ES-I3 (cell line): ENCODE results near the gene SPHK2.

Experiments
- H3K36me3 ChIP-seq: 2 replicates; pipeline ENCODE4 v1.6.1; 2013; ENCODE audit warnings: mild to moderate bottlenecking, low read length, control low read depth, moderate library complexity; ENCODE audit not compliant: insufficient read depth
- H3K4me1 ChIP-seq: 2 replicates; pipeline ENCODE4 v1.6.1; 2013; ENCODE audit warnings: mild to moderate bottlenecking, control low read depth, low read length; ENCODE audit not compliant: insufficient read depth
- H3K9ac ChIP-seq: 2 replicates; pipeline ENCODE4 v1.6.1; 2013; ENCODE audit warnings: low read depth, mild to moderate bottlenecking, low read length, moderate library complexity
- H3K9me3 ChIP-seq: 2 replicates; pipeline ENCODE4 v1.6.1; 2013; ENCODE audit warnings: mild to moderate bottlenecking, low read length, moderate library complexity; ENCODE audit not compliant: control insufficient read depth, insufficient read depth

Gene SPHK2

GRCh38 chr19:48661711-48662090, 42.4 kb downstream of the SPHK2 start:
- Histone ChIP-seq H3K9ac (no peak overlapping the region), H3K36me3 (no peaks in the 10 kb centered on the region)

DNA sequence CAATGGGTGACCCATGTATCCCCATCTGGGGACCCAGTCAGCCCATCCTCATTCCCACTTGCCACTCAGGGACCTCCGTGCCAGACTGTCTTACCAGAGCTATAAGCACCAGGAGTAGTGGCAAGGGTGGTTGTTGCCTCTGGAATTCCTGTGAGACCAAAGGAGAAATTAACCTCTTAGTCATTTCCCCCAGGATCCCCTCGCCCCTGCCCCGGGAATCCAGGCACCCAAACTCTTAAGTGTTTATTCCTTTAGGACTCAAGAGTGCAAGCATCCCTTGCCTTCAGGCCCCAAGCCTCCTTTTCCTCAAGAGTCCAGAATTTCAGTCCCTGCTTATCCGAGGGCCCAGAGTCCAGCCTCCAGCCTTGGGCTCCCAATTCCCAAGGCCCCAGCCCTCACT, 44.4 kb downstream of the SPHK2 start:
- Histone ChIP-seq H3K4me1 (no peaks in the 10 kb centered on the region; the same call in 1 of the 2 replicates), H3K9ac (no peak overlapping the region), H3K36me3 (no peaks in the 10 kb centered on the region), H3K9me3 (no peaks in the 10 kb centered on the region)

More at GRCh38 chr19:48661711-48662090, 42.4 kb downstream of the SPHK2 start:
- no peaks in the 10 kb centered on the region for H3K9me3 ChIP-seq
- no peaks in the 10 kb centered on the region; the same call in 1 of the 2 replicates for H3K4me1 ChIP-seq

DNA sequence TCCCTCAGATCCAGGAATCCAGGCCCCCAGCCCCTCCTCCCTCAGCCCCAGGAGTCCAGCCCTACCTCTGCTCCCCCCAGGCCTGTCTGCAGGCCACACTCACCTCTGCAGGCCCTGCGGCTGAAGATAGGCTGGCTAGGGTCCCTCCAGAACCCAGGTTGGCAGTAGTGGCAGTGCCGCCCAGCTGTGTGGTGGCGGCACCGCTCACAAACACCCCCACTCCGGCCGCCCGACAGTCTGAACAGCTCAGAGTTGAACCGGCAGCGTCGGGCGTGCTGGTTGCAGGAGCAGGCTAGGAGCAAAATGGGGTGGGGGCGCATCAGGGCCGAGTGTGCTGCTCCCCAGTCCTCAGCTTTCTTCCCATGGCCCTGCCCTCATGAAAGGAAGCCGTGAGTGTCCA, 45.2 kb downstream of the SPHK2 start:
- no peaks in the 10 kb centered on the region; the same call in 1 of the 2 replicates for H3K4me1 ChIP-seq

DNA sequence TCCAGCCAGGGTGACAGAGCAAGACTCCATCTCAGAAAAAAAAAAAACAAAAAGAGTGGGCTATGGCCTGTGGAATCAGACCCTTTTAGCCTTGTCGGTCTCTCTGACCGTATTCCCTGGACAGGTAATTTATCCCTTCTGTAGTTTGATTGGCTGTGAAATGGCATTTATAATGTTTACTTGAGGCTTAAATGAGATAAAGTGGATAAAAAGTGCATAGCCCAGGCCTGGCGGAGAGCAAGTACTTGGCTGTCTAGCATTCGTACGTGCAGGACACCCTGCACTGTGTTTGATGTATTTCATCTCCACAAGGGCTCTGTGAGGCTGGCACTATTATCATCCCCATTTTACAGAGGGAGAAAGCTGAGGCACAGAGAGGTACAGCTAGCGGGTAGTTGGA, 46.5 kb downstream of the SPHK2 start:
- H3K4me1 ChIP-seq, result no peaks in the 10 kb centered on the region; the same call in 1 of the 2 replicates

More for the DNA sequence above, 45.2 kb downstream of the SPHK2 start:
- no peaks in the 10 kb centered on the region for H3K9me3 ChIP-seq
- no peaks in the 10 kb centered on the region for H3K36me3 ChIP-seq
- no peak overlapping the region for H3K9ac ChIP-seq

GRCh38 chr19:48668332-48668731, 49.0 kb downstream of the SPHK2 start:
- H3K4me1 ChIP-seq, result no peaks in the 10 kb centered on the region; the same call in 1 of the 2 replicates
- no peak overlapping the region for H3K9ac ChIP-seq
- no peaks in the 10 kb centered on the region for H3K9me3 ChIP-seq
- no peaks in the 10 kb centered on the region for H3K36me3 ChIP-seq

More for the DNA sequence above, 46.5 kb downstream of the SPHK2 start:
- H3K9ac ChIP-seq, result no peak overlapping the region
- H3K36me3 ChIP-seq, result no peaks in the 10 kb centered on the region
- no peaks in the 10 kb centered on the region for H3K9me3 ChIP-seq

DNA sequence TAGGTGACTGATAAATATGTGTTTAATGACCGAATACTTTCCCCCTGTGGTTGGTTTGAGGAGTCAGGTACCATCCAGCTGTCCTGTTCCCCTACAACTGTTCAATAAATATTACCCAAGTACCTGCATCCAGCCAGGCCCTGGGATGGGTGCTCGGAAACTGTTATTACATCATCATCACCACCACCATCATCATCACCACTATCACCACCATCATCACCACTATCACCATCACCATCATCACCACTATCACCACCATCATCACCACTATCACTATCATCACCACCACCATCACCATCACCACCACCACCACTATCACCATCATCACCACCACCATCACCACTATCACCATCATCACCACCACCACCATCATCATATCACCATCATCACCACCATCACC, 49.5 kb downstream of the SPHK2 start:
- H3K9me3 ChIP-seq, result no peaks in the 10 kb centered on the region
- H3K36me3 ChIP-seq, result no peaks in the 10 kb centered on the region
- H3K4me1 ChIP-seq, result peaks cover under 1% of the 10 kb centered on the region; the same call in 1 of the 2 replicates
- H3K9ac ChIP-seq, result no peak overlapping the region

DNA sequence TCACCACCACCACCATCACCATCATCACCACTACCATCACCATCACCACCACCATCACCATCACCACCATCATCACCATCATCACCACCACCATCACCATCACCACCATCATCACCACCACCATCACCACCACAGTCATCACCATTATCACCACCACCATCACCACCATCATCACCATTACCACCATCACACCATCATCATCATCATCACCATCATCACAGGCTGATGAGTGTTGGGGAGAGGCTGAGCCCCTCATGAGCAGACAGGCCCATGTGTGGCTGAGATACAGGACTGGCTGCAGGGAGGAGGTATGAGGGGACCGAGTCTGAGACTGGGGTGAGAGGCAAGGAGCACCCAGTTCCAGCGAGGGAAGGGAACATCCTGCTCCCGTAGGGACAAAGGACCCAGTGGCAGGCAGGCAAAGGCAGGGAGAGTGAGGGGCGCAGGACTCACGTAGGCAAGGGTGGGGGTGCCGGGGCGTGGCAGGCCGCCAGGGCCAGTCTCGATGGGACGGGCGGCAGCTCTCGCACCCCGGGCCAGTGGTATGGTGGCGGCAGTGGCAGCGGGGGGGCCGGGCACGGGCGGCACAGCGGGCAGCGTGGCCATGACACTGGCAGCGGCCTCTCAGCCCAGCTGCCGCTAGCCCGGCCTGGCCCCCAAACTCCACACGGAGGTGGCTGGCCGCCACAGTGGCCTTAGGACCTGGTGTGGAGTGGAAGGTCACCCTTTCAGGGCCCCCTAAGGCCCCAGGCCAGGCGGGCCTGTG, 50.8 kb downstream of the SPHK2 start:
- peaks cover 11% of the 10 kb centered on the region for H3K4me1 ChIP-seq

GRCh38 chr19:48670699-48671445, 51.6 kb downstream of the SPHK2 start:
- H3K9me3 ChIP-seq, result no peaks in the 10 kb centered on the region
- no peak overlapping the region for H3K9ac ChIP-seq
- H3K36me3 ChIP-seq, result no peaks in the 10 kb centered on the region
- H3K4me1 ChIP-seq, result peaks cover 16% of the 10 kb centered on the region

More for the DNA sequence above, 50.8 kb downstream of the SPHK2 start:
- H3K9me3 ChIP-seq, result no peaks in the 10 kb centered on the region
- no peak overlapping the region for H3K9ac ChIP-seq
- no peaks in the 10 kb centered on the region for H3K36me3 ChIP-seq

- Histone ChIP-seq H3K36me3 (no peaks in the 10 kb centered on the region), H3K9ac (no peak overlapping the region), H3K4me1 (peaks cover 17% of the 10 kb centered on the region), H3K9me3 (no peaks in the 10 kb centered on the region)
Observed at GRCh38 chr19:48671446-48671995, 52.2 kb downstream of the SPHK2 start.

DNA sequence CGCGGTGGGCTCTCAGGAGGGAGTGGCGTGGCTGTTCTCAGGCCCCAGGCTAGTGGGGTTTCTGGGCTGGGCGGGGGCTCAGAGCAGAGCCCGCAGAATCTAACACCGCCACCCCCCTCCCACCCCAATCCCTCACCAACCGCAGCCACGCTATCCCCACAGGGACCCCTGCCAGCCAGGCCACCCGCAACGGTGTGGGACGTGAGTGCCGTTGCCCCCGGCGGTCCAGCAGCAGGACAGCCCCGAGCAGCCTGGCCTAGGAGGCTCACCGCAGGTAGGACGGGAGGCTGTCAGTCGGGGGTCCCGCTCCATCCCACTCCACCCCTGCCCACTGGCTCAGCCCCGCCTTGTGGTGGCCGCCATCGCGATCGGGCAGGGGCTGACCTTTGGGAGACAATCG, 53.7 kb downstream of the SPHK2 start, which contains the start of gene NTN5:
NTN5 (minus strand) TSS at position 24 of the 400 bp plus-strand sequence. CDS start 2,031 bp downstream, outside the sequence.
- Histone ChIP-seq H3K9ac (peak within 1 kb of the TSS; percentile 27; the same call in 1 of the 2 replicates), H3K9me3 (no peaks in the 10 kb centered on the region), H3K4me1 (peaks cover 17% of the 10 kb centered on the region), H3K36me3 (no peaks in the 10 kb centered on the region)

- H3K4me1 ChIP-seq, result peaks cover 17% of the 10 kb centered on the region
- peak overlapping the region; percentile 27; the same call in 1 of the 2 replicates for H3K9ac ChIP-seq
- H3K36me3 ChIP-seq, result no peaks in the 10 kb centered on the region
- no peaks in the 10 kb centered on the region for H3K9me3 ChIP-seq
Observed at GRCh38 chr19:48673436-48674100, 54.3 kb downstream of the SPHK2 start.

GRCh38 chr19:48674216-48674809, 55.0 kb downstream of the SPHK2 start:
- peaks cover 17% of the 10 kb centered on the region for H3K4me1 ChIP-seq
- peak overlapping the region; percentile 25; the same call in 1 of the 2 replicates for H3K9ac ChIP-seq
- H3K36me3 ChIP-seq, result no peaks in the 10 kb centered on the region
- H3K9me3 ChIP-seq, result no peaks in the 10 kb centered on the region

DNA sequence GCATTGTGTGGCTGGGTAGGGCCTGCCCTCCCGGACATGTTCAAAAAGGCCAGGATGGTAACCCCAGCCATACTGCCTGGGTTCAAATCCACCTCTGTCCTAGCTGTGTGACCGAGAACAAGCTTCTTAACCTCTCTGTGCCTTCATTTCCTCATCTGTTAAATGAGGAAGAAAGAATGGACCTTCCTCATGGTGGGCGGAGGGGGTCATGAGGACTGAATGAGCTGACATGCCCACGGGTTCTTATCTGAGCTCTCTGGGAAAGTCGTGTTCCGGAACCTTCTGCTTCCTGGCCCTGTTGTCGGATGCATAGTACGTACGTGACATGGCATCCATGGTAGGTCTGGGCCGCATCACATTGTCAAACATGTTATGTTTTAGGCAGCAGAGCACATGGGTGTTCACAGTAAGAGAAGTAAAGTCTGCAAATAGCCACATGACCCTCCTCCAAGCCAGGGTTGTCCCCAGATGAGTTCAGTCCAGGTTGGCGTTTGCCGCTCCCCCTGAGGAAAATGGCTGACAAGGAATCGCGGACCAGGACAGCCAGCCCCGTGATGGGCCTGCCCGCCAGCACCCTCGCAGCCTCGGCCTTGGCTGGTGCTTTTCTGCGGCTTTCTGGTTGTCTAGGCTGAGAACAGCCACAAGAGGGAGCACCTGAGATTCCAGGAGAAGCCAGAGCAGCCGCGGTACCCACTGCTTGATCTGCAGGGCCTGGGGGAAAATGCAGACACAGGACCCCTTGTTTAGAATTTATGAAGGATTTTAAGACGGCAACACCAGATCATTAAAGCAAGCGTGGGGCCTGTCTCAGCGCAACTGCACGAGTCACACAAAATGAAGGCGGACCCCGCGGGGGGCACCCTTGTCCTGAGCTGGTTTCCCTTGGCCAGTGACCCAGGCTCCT, 55.9 kb downstream of the SPHK2 start:
- Histone ChIP-seq H3K4me1 (peaks cover 17% of the 10 kb centered on the region), H3K9me3 (no peaks in the 10 kb centered on the region), H3K36me3 (no peaks in the 10 kb centered on the region), H3K9ac (no peak overlapping the region)
